ENCODE measurements around the gene C10orf90.

GRCh38 chr10:126596472-126597016 lies 73.9 kb downstream of the C10orf90 start:
- TF ChIP-seq CTCF (IDR thresholded peaks at IDR 0.05) = no peak
- TF ChIP-seq POLR2A (IDR thresholded peaks at IDR 0.05) = no peak
